Measurements from ENCODE around the gene ITSN1. TPM values are rescaled to one million over a fixed set of nuclear protein-coding genes. Genes with fewer than 3 reads are reported as not detected.
A peak's percentile ranks its signal among the peaks of the same experiment; 100 is the strongest.

The ITSN1 gene
- total RNA-seq, 4 donors from 2014 or later, result 31.1 to 42.5 (median 35.9) TPM

DNA sequence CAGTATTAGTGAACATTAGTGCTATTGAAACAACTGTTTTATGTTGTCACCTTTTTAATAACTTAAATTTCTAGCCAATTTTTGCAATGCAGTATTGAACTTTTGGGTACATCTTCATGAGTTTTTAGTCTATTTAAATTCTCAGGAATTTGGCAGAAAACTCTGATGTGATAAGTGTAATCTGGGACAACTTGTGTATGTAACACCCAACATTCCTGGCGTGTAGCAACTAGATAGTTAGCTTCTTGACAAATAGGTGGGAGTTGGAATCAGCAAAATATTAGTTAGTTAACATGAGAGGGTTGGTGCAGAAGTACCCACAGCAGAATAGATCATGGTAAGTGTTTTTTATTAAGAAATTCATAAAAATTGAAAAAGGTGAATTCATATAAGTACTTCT, 111.6 kb downstream of the ITSN1 start:
- no peak for DNase-seq (ENCODE audit: extremely low spot score)
- H3K4me3 ChIP-seq, result no peak overlapping the region
- TF ChIP-seq POLR2AphosphoS5 (IDR thresholded peaks at IDR 0.05) (no peak), EP300 (IDR thresholded peaks at IDR 0.05) (no peak), POLR2A (IDR thresholded peaks at IDR 0.05; ENCODE audit: low read depth) (no peak)
- TF ChIP-seq, protein P1, sequence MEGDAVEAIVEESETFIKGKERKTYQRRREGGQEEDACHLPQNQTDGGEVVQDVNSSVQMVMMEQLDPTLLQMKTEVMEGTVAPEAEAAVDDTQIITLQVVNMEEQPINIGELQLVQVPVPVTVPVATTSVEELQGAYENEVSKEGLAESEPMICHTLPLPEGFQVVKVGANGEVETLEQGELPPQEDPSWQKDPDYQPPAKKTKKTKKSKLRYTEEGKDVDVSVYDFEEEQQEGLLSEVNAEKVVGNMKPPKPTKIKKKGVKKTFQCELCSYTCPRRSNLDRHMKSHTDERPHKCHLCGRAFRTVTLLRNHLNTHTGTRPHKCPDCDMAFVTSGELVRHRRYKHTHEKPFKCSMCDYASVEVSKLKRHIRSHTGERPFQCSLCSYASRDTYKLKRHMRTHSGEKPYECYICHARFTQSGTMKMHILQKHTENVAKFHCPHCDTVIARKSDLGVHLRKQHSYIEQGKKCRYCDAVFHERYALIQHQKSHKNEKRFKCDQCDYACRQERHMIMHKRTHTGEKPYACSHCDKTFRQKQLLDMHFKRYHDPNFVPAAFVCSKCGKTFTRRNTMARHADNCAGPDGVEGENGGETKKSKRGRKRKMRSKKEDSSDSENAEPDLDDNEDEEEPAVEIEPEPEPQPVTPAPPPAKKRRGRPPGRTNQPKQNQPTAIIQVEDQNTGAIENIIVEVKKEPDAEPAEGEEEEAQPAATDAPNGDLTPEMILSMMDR (IDR thresholded peaks at IDR 0.05), result no peak
- WGBS, result 88% methylated on average over 1 of the region's 1 CpG
- peaks cover 0 to 5% (median 2%) of the 10 kb centered on the region in 4 donors for H3K4me1 ChIP-seq
- intact Hi-C loops (cut with DNase I), result no loop called here
- H3K9me3 ChIP-seq, result no peaks in the 10 kb centered on the region
- H3K27me3 ChIP-seq, result no peaks in the 10 kb centered on the region
- peaks cover 0 to 14% (median 0%) of the 10 kb centered on the region in 4 donors for H3K36me3 ChIP-seq
- no peak overlapping the region for H3K27ac ChIP-seq (replicated peaks in 1 of 4)

- no peak for TF ChIP-seq POLR2AphosphoS5 (IDR thresholded peaks at IDR 0.05)
- no peak for TF ChIP-seq POLR2A (IDR thresholded peaks at IDR 0.05; ENCODE audit: low read depth)
- no peak for DNase-seq (ENCODE audit: extremely low spot score)
- Histone ChIP-seq H3K27ac (replicated peaks in 1 of 4) (no peak overlapping the region), H3K4me3 (no peak overlapping the region), H3K27me3 (no peaks in the 10 kb centered on the region), H3K36me3 (peaks cover 0 to 14% (median 0%) of the 10 kb centered on the region in 4 donors), H3K4me1 (peaks cover 0 to 5% (median 2%) of the 10 kb centered on the region in 4 donors), H3K9me3 (no peaks in the 10 kb centered on the region)
- intact Hi-C loops (cut with DNase I), result no loop called here
- WGBS, result 75% methylated on average over 4 of the region's 4 CpGs
Measured at GRCh38 chr21:33754481-33754880, 112.2 kb downstream of the ITSN1 start.

DNA sequence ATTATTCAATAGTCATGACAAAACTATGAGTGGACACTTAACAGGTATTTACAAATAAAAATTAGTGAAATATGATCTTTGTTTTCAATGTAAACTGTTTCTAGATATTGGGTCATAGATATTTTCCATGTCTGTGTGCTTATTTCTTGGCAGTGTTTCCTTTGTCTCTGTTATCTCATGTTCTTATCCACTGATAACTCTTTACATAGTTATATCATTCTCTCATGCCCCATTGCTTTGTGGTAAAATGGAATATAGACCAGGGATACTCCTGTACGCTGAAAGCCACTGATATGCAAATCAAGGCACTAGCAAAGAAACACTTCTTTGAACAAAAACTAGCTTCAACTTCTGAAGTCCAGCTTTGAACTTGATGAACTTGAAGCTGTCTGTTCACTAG, 113.1 kb downstream of the ITSN1 start:
- no peak overlapping the region for H3K27ac ChIP-seq (replicated peaks in 1 of 4)
- 86% methylated on average over 1 of the region's 1 CpG for WGBS
- peaks cover 0 to 14% (median 0%) of the 10 kb centered on the region in 4 donors for H3K36me3 ChIP-seq
- H3K4me1 ChIP-seq, result peaks cover under 1 to 6% (median 2%) of the 10 kb centered on the region in 4 donors
- no peaks in the 10 kb centered on the region for H3K9me3 ChIP-seq
- TF ChIP-seq EP300 (IDR thresholded peaks at IDR 0.05) (no peak), POLR2A (IDR thresholded peaks at IDR 0.05; ENCODE audit: low read depth) (no peak), POLR2AphosphoS5 (IDR thresholded peaks at IDR 0.05) (no peak)
- TF ChIP-seq, protein P1 (IDR thresholded peaks at IDR 0.05), result no peak
- no peak for DNase-seq (ENCODE audit: extremely low spot score)
- H3K27me3 ChIP-seq, result no peaks in the 10 kb centered on the region
- no peak overlapping the region for H3K4me3 ChIP-seq
- intact Hi-C loops (cut with DNase I), result no loop called here

- Histone ChIP-seq H3K4me1 (peaks cover 11 to 17% (median 16%) of the 10 kb centered on the region in 4 donors), H3K27me3 (no peaks in the 10 kb centered on the region), H3K36me3 (peaks cover 0 to 15% (median 0%) of the 10 kb centered on the region in 4 donors), H3K4me3 (peak overlapping the region in 2 of 4 donors; percentile 5 to 25), H3K27ac (replicated peaks in 1 of 4) (peak overlapping the region; percentile 5 to 69 (median 46)), H3K9me3 (no peaks in the 10 kb centered on the region)
- TF ChIP-seq POLR2AphosphoS5 (IDR thresholded peaks at IDR 0.05), result no peak
- intact Hi-C loops (cut with DNase I), result no loop called here
- 55% methylated on average over 9 of the region's 9 CpGs for WGBS
- DNase-seq (ENCODE audit: extremely low spot score), result no peak
Measured at GRCh38 chr21:33760641-33761440, 118.5 kb downstream of the ITSN1 start.

GRCh38 chr21:33761441-33762036, 119.2 kb downstream of the ITSN1 start:
- no peak for DNase-seq (ENCODE audit: extremely low spot score)
- peak overlapping the region; percentile 5 to 69 (median 46) for H3K27ac ChIP-seq (replicated peaks in 1 of 4)
- peaks cover 0 to 20% (median 6%) of the 10 kb centered on the region in 4 donors for H3K36me3 ChIP-seq
- H3K27me3 ChIP-seq, result no peaks in the 10 kb centered on the region
- no peaks in the 10 kb centered on the region for H3K9me3 ChIP-seq
- peak overlapping the region in 3 of 4 donors; percentile 3 to 25 (median 5) for H3K4me3 ChIP-seq
- intact Hi-C loops (cut with DNase I), result no loop called here
- peak in 1 of 2 donors; percentile 36 for TF ChIP-seq POLR2AphosphoS5 (IDR thresholded peaks at IDR 0.05)
- no peak for TF ChIP-seq POLR2A (IDR thresholded peaks at IDR 0.05; ENCODE audit: low read depth)
- TF ChIP-seq EP300 (IDR thresholded peaks at IDR 0.05), result no peak
- TF ChIP-seq, protein P1 (IDR thresholded peaks at IDR 0.05), result no peak
- 46% methylated on average over 6 of the region's 6 CpGs for WGBS
- peaks cover 11 to 17% (median 16%) of the 10 kb centered on the region in 4 donors for H3K4me1 ChIP-seq

Data from esophagus muscularis mucosa (tissue), 4 donors.